ENCODE results near the gene CYBC1.
"Not testable (repeated sequence)": the region's sequence is repeated elsewhere in the genome, so short reads cannot be mapped to it uniquely, and the experiment has no call there.

Gene CYBC1

GRCh38 chr17:82424001-82424862 lies 26.3 kb downstream of the CYBC1 start:
- peak overlapping the region in 1 of 2 donors; percentile 11 for H3K4me3 Mint-ChIP-seq
- H3K36me3 Mint-ChIP-seq, result peaks cover 40 to 62% of the 10 kb centered on the region in 2 donors
- H3K9me3 Mint-ChIP-seq, result no peaks in the 10 kb centered on the region
- peaks cover 17 to 43% of the 10 kb centered on the region in 2 donors for H3K4me1 Mint-ChIP-seq
- ATAC-seq (replicated peaks) (peak; percentile 73 to 78), DNase-seq (no peak)
- no peak overlapping the region for H3K27ac Mint-ChIP-seq
- H3K27me3 Mint-ChIP-seq, result no peaks in the 10 kb centered on the region

- peak overlapping the region; percentile 53 for H3K27ac Mint-ChIP-seq
- no peak for ATAC-seq (replicated peaks)
- H3K27me3 Mint-ChIP-seq, result no peaks in the 10 kb centered on the region
- DNase-seq, result no peak
- no peaks in the 10 kb centered on the region for H3K9me3 Mint-ChIP-seq
- peaks cover 12 to 38% of the 10 kb centered on the region in 2 donors for H3K4me1 Mint-ChIP-seq
- peak overlapping the region; percentile 77 to 87 for H3K4me3 Mint-ChIP-seq
- peaks cover 32 to 51% of the 10 kb centered on the region in 2 donors for H3K36me3 Mint-ChIP-seq
These were observed 31.0 kb downstream of the CYBC1 start for GRCh38 chr17:82419540-82419939.

GRCh38 chr17:82418001-82418986 lies 32.3 kb downstream of the CYBC1 start, which contains the start of the genes HEXD and OGFOD3:
HEXD (plus strand) TSS chr17:82418347; CDS start chr17:82419800, 1,453 bp downstream.
OGFOD3 (minus strand) TSS chr17:82418586; CDS start chr17:82418485, 101 bp downstream.
- no peaks in the 10 kb centered on the region for H3K27me3 Mint-ChIP-seq
- peaks cover 12 to 35% of the 10 kb centered on the region in 2 donors for H3K4me1 Mint-ChIP-seq
- peak; percentile 86 to 89 for ATAC-seq (replicated peaks)
- peaks cover 36 to 49% of the 10 kb centered on the region in 2 donors for H3K36me3 Mint-ChIP-seq
- peak within 1 kb of the TSS; percentile 77 to 87 for H3K4me3 Mint-ChIP-seq
- peak; percentile 86 for DNase-seq
- H3K9me3 Mint-ChIP-seq, result no peaks in the 10 kb centered on the region
- H3K27ac Mint-ChIP-seq, result peak within 1 kb of the TSS; percentile 31

GRCh38 chr17:82416771-82417170 lies 33.8 kb downstream of the CYBC1 start:
- no peak overlapping the region for H3K27ac Mint-ChIP-seq
- peaks cover 22 to 44% of the 10 kb centered on the region in 2 donors for H3K4me1 Mint-ChIP-seq
- no peak overlapping the region for H3K4me3 Mint-ChIP-seq
- ATAC-seq (replicated peaks), result no peak
- H3K27me3 Mint-ChIP-seq, result no peaks in the 10 kb centered on the region
- H3K36me3 Mint-ChIP-seq, result peaks cover 31 to 40% of the 10 kb centered on the region in 2 donors
- H3K9me3 Mint-ChIP-seq, result no peaks in the 10 kb centered on the region
- no peak for DNase-seq

- H3K4me3 Mint-ChIP-seq, result no peak overlapping the region
- H3K36me3 Mint-ChIP-seq, result peaks cover 28 to 38% of the 10 kb centered on the region in 2 donors
- H3K27me3 Mint-ChIP-seq, result no peaks in the 10 kb centered on the region
These were observed 34.3 kb downstream of the CYBC1 start for GRCh38 chr17:82416264-82416663.

GRCh38 chr17:82415786-82416185 lies 34.8 kb downstream of the CYBC1 start:
- Mint-ChIP-seq H3K9me3 (no peaks in the 10 kb centered on the region), H3K27ac (no peak overlapping the region), H3K36me3 (peaks cover 24 to 34% of the 10 kb centered on the region in 2 donors), H3K27me3 (no peaks in the 10 kb centered on the region), H3K4me3 (no peak overlapping the region), H3K4me1 (peaks cover 22 to 44% of the 10 kb centered on the region in 2 donors)
- no peak for ATAC-seq (replicated peaks)
- no peak for DNase-seq

More at GRCh38 chr17:82416264-82416663, 34.3 kb downstream of the CYBC1 start:
- Mint-ChIP-seq H3K9me3 (no peaks in the 10 kb centered on the region), H3K27ac (no peak overlapping the region), H3K4me1 (peaks cover 22 to 48% of the 10 kb centered on the region in 2 donors)
- DNase-seq, result no peak
- no peak for ATAC-seq (replicated peaks)

GRCh38 chr17:82415336-82415735 lies 35.2 kb downstream of the CYBC1 start:
- Mint-ChIP-seq H3K4me1 (peaks cover 22 to 43% of the 10 kb centered on the region in 2 donors), H3K36me3 (peaks cover 23 to 33% of the 10 kb centered on the region in 2 donors), H3K27me3 (no peaks in the 10 kb centered on the region), H3K4me3 (no peak overlapping the region), H3K9me3 (no peaks in the 10 kb centered on the region), H3K27ac (no peak overlapping the region)
- ATAC-seq (replicated peaks) (no peak), DNase-seq (no peak)

- peaks cover 18 to 37% of the 10 kb centered on the region in 2 donors for H3K4me1 Mint-ChIP-seq
- ATAC-seq (replicated peaks), result peak; percentile 35 to 49
These were observed 35.8 kb downstream of the CYBC1 start for GRCh38 chr17:82414548-82415281.

GRCh38 chr17:82412535-82413520 lies 37.7 kb downstream of the CYBC1 start:
- H3K27me3 Mint-ChIP-seq, result no peaks in the 10 kb centered on the region
- ATAC-seq (replicated peaks), result no peak

More at GRCh38 chr17:82414548-82415281, 35.8 kb downstream of the CYBC1 start:
- peaks cover 19 to 28% of the 10 kb centered on the region in 2 donors for H3K36me3 Mint-ChIP-seq
- no peaks in the 10 kb centered on the region for H3K27me3 Mint-ChIP-seq
- peak overlapping the region; percentile 72 for H3K27ac Mint-ChIP-seq
- H3K9me3 Mint-ChIP-seq, result no peaks in the 10 kb centered on the region
- DNase-seq, result peak; percentile 48
- no peak overlapping the region for H3K4me3 Mint-ChIP-seq

GRCh38 chr17:82412081-82412480 lies 38.5 kb downstream of the CYBC1 start:
- not testable (repeated sequence) for DNase-seq, H3K4me3 Mint-ChIP-seq

More at GRCh38 chr17:82412535-82413520, 37.7 kb downstream of the CYBC1 start:
- Mint-ChIP-seq H3K4me1 (peaks cover 19 to 41% of the 10 kb centered on the region in 2 donors), H3K36me3 (peaks cover 28 to 43% of the 10 kb centered on the region in 2 donors), H3K4me3 (no peak overlapping the region), H3K9me3 (no peaks in the 10 kb centered on the region), H3K27ac (no peak overlapping the region)
- no peak for DNase-seq

GRCh38 chr17:82411396-82412053 lies 39.0 kb downstream of the CYBC1 start:
- ATAC-seq (replicated peaks) (no peak), DNase-seq (no peak)
- no peak overlapping the region for H3K4me3 Mint-ChIP-seq
- no peaks in the 10 kb centered on the region for H3K9me3 Mint-ChIP-seq
- no peaks in the 10 kb centered on the region for H3K27me3 Mint-ChIP-seq
- peaks cover 33 to 51% of the 10 kb centered on the region in 2 donors for H3K36me3 Mint-ChIP-seq
- H3K4me1 Mint-ChIP-seq, result peaks cover 27 to 48% of the 10 kb centered on the region in 2 donors
- no peak overlapping the region for H3K27ac Mint-ChIP-seq

More at GRCh38 chr17:82412081-82412480, 38.5 kb downstream of the CYBC1 start:
- not testable (repeated sequence) for H3K9me3 Mint-ChIP-seq; H3K27ac Mint-ChIP-seq; ATAC-seq (replicated peaks); H3K27me3 Mint-ChIP-seq
- H3K4me1 Mint-ChIP-seq, result peaks cover 27 to 48% of the 10 kb centered on the region in 2 donors
- H3K36me3 Mint-ChIP-seq, result peaks cover 33 to 50% of the 10 kb centered on the region in 2 donors

All from stimulated activated naive B cell treated with anti-CD40 and anti-IgM and Interleukin-4, amounts not matched to agents 10 μg/mL and 1 μg/mL and 100 μg/mL, for 72 hours (primary cell).